NCI-H2227 treated with DMSO at 0.1 percent for 48 hours (cell line): Measurements from ENCODE around the gene TMEM38A.
A peak's percentile ranks its signal among the peaks of the same experiment; 100 is the strongest.
"Not testable (repeated sequence)": the region's sequence is repeated elsewhere in the genome, so short reads cannot be mapped to it uniquely, and the experiment has no call there.

ENCODE experiments used
- DNase-seq: peaks from one replicate; lab custom pipeline; 2025; lab: John Stamatoyannopoulos, UW

The TMEM38A gene

GRCh38 chr19:16637535-16637934 is 23.4 kb upstream of the TMEM38A start:
- no peak for DNase-seq

DNA sequence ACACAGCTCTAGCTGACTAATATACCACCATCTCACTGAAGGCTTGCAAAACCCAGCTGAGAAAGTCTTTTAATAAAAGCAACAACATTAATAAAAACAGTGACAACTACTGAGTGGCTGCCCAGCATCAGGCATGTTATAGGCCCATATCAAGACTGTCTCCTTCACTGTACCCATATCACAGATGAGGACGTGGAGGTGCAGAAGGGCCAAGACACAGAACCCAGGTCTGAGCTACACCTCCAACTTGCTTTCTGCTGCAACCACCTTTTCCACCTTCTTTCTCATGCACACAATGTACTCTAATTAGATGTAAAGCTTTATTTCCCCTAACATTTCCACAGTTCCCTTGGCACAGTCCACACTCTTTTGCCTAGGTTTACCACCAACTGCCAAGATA is 22.3 kb upstream of the TMEM38A start:
- DNase-seq: no peak

DNA sequence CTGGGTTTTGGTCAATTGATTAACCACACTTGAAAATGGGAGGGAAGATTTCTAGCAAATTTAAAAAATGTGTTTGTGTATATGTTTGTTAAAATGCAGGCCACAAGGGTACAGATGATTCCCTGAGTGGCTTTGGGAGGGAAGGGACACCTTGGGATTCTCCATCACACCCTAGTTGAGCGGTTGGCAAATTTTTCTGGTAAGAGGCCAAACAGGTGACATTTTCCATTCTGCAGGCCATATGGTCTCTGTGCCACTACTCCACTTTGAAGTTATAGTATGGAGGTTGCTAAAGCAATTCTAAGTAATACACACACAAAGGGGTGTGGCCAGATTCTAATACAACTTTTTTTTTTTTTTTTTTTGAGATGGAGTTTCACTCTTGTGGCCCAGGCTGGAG is 20.0 kb upstream of the TMEM38A start:
- DNase-seq: no peak

GRCh38 chr19:16641695-16642094 is 19.2 kb upstream of the TMEM38A start:
- DNase-seq: no peak

- DNase-seq: no peak
Measured at GRCh38 chr19:16645140-16645539, 15.8 kb upstream of the TMEM38A start.

DNA sequence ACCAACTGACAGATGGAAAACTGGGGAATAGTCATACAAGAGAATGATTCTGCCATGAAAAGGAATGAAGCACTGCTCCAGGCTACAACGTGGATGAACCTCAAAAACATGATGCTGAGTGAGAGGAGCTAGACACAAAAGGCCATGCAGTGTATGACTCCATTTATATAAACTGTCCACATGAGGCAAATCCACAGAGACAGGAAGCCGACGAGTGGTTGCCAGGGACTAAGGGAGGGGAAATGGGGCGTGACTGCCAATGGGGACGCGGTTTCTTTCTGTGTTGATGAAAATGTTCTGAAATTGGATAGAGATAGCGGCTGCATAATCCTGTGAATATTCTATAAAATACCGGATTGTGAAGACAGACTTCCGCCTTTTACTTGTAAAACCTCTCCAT is 11.2 kb upstream of the TMEM38A start:
- DNase-seq: no peak

DNA sequence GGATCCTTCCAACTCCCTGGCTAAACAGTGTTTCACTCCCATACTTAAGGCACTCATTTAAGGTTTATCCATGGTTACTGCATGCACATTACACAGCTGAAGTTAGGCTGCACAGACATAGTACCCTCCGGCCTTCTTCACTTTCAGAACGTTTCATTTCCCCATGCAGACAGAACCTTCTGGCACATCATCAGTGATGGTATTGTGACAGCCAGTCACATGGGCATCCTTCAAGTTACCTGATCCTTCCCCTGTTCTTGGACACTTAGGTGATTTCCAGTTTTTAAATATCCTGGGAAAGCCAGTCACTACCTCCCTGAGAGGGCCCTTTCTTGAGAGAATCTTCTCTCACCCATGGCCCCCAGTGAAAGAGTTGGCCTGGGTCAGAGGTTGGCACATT is 10.1 kb upstream of the TMEM38A start:
- no peak for DNase-seq

GRCh38 chr19:16651421-16652188 is 9.3 kb upstream of the TMEM38A start:
- DNase-seq: not testable (repeated sequence)

GRCh38 chr19:16652854-16653253 is 8.1 kb upstream of the TMEM38A start:
- no peak for DNase-seq

DNA sequence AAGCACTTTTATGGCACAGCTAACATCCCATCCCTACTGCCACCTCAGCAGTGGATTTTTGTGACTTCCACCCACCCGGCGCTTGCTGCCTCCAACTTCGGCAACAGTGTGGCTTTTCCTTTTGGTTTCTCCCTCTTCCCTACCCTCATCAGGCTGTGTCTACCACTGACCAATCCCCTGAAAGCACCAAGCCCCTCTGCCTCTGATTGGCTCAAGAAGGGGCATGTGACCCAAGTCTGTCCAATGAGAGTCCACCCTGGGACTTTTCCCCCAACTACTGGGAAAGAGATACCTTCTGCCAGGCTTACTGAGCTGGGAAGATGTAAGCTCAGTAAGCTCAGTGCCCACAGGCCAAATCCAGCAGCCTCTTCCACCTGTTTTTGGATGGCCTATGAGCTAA is 6.8 kb upstream of the TMEM38A start:
- DNase-seq: no peak

DNA sequence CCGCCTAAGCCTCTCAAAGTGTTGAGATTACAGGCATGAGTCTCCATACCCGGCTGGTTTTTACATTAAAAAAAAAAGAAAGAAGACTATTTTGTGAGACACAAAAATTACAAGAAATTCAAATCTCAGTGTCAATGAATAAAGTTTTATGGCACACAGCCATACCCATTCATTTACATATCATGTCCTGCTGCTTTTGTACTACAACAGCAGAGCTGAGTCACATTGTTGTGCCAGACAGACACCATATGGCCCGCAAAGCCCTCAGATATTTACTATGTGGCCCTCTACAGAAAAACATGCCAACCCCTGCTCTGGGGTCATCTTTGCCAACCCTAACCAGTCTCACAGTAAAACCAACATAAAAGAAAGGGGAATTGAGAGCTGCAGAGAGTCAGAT is 6.3 kb upstream of the TMEM38A start:
- no peak for DNase-seq

GRCh38 chr19:16655727-16656126 is 5.2 kb upstream of the TMEM38A start:
- no peak for DNase-seq

GRCh38 chr19:16657384-16657783 is 3.6 kb upstream of the TMEM38A start:
- DNase-seq: no peak

- no peak for DNase-seq
Measured at GRCh38 chr19:16659464-16659831, 1.5 kb upstream of the TMEM38A start.

DNA sequence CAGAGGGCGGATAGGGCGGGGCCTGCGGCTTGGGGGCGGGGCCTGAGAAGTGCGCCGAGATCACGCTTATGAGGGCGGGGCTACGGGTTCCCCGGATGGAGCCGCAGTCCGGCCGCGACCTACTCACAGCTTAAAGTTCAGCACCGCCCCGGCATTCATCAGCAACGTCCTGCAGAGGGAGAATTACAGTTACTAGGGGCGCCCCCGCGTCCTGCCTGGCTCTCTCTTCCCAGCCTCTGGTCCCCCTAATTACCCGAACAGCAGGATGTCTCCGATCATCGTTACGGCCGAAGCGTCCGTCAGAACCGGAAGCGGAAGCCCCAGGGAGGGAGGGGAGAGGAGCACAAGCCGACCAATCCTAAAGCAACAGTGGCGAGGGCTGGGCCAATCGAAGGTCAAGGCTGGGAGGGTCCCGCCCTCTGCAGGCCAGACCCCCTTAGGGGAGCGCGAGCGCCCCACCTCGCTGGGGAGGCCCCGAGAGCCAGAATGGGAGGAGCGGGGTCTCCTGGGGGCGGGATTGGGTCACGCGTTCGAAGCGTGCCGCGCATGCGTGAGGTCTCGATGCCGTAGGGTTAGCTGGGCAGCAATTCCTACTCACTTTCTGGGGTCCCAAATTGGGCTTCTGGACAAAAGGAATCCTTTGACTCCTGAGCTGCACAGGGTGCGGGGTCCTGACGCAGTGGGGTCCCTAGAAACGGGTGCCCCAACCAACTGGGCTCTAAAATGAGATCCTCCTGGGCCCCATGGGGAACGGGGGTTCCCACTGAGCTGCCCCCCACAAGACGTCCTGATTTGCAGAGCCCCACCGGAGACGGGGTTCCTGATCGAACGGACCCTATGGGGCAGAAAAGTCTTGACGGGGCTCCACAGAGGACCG is 869 bp upstream of the TMEM38A start, which contains the start of gene SMIM7:
SMIM7 (minus strand) TSS at position 313 of the 877 bp plus-strand sequence; CDS start at position 279, 34 bp downstream.
- peak; percentile 93 for DNase-seq

DNA sequence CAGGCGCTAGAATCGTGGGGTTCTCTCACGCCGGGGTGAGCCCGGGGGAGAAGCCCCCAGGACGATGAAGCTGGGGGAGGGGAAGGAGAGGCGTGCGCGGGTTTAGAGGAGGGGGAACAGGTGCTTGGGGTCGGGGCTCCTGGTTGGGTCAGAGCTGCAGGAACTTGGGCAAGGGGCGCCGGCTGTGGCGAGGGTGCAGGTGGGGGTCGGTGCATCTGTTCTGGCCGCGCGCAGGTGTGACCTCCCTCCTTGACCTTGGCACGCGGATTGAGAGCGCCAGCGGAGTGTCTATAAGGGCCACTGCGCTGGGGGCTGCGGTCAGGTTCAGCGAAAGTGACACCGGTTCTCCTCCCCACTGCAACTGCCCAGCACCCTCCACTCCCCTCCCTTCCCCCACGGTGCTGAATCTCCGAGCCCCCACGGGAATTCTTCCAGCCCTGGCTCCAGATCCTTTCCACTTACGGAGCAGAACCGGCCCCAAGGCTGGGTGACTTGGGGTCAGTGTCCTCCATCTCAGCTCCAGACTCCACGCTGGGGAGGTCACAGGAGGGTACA is 618 bp downstream of the TMEM38A start:
- DNase-seq: no peak

DNA sequence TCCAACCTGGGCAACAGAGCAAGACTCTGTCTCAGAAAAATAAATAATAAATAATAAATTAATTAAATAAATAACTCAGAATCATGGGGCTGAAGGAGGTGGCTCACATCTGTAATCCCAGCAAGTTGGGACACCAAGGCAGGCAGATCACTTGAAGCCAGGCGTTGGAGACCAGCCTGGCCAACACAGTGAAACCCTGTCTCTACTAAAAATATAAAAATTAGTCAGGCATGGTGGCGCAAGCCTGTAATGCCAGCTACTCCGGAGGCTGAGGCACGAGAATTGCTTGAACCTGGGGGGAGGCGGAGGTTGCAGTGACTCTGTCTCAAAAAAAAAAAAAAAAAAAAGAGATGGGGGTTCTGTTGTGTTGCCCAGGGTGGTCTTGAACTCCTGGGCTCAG is 7.2 kb downstream of the TMEM38A start:
- DNase-seq: no peak

- not testable (repeated sequence) for DNase-seq
Measured at GRCh38 chr19:16668702-16669101, 7.8 kb downstream of the TMEM38A start.

- DNase-seq: no peak
Measured at GRCh38 chr19:16670291-16670690, 9.4 kb downstream of the TMEM38A start.

GRCh38 chr19:16671652-16672274 is 10.8 kb downstream of the TMEM38A start:
- no peak for DNase-seq

- no peak for DNase-seq
Measured at GRCh38 chr19:16673231-16673630, 12.3 kb downstream of the TMEM38A start.

DNA sequence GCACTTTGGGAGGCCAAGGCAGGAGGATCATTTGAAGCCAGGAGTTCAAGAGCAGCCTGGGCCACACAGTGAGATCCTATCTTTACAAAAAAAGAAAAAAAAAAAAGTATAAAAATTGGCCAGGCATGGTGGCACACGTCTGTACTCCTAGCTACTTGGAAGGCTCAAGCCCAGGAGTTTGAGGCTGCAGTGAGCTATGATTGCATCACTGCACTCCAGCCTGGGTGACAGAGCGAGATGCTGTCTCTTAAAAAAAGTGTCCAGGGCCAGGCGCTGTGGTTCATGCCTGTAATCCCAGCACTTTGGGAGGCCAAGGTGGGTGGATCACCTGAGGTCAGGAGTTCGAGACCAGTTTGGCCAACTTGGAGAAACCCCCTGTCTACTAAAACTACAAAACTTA is 12.9 kb downstream of the TMEM38A start:
- DNase-seq: not testable (repeated sequence)
